Peyer's patch (tissue), 4 donors: ENCODE measurements around the gene CCDC73. TPM values are rescaled to one million over a fixed set of nuclear protein-coding genes. Genes with fewer than 3 reads are reported as not detected.
"Not testable (repeated sequence)": the region's sequence is repeated elsewhere in the genome, so short reads cannot be mapped to it uniquely, and the experiment has no call there.

ENCODE experiments used
- DNase-seq, 3 donors: peaks; one replicate each; pipeline ENCODE4 v3.0.0-alpha.2; 2017 to 2019
- H3K27ac ChIP-seq, 4 donors: fragments of 200-600 bp; sonication (generic); one replicate each; pipeline ENCODE4 v1.5.1; 2016 to 2019
- H3K27me3 ChIP-seq, 2 donors: fragments of 200-600 bp; sonication (generic); one replicate each; pipeline ENCODE4 v1.5.1; 2019
- H3K36me3 ChIP-seq, 3 donors: fragments of 200-600 bp; sonication (generic); one replicate each; pipeline ENCODE4 v1.5.1; 2016 to 2019
- H3K4me1 ChIP-seq, 4 donors: fragments of 200-600 bp; sonication (generic); one replicate each; pipeline ENCODE4 v1.5.1; 2016 to 2019
- H3K4me3 ChIP-seq, 4 donors: fragments of 200-600 bp; sonication (generic); 1 replicate in 3 of 4; 2 replicates in 1 of 4; pipeline ENCODE4 v1.5.1; 2016 to 2019; ENCODE audit warnings: mild to moderate bottlenecking in 1 of 4
- H3K9me3 ChIP-seq, 4 donors: fragments of 200-600 bp; sonication (generic); one replicate each; pipeline ENCODE4 v1.5.1; 2016 to 2019; ENCODE audit warnings: mild to moderate bottlenecking in 1 of 4
- POLR2A ChIP-seq, 2 donors: fragments of 450-650 bp; IDR thresholded peaks; one replicate each; pipeline ENCODE4 v1.5.1; 2017; ENCODE audit warnings: antibody characterized with exemption in 2 of 2, mild to moderate bottlenecking in 2 of 2, moderate library complexity in 2 of 2
- total RNA-seq, 4 donors: library from RNA; depleted of rRNA; stranded (reverse); fragments of >200 nt; gene quantifications; one replicate each; pipeline ENCODE4 v1.1.0, GENCODE V29; 2016
- TF ChIP-seq, protein P1 (sequence below), 6 experiments: fragments of 450-650 bp in 4 of 6; fragments of 200-600 bp in 2 of 6; sonication (generic) in 1 of 6; IDR thresholded peaks; one replicate each; pipeline ENCODE4 v1.5.1; 2017 to 2019; ENCODE audit warnings: antibody characterized with exemption in 6 of 6, mild to moderate bottlenecking in 3 of 6, moderate library complexity in 1 of 6

The CCDC73 gene
- total RNA-seq, 4 donors from 2014 or later, result not detected

GRCh38 chr11:32772731-32773130 lies 21.7 kb downstream of the CCDC73 start:
- no peak overlapping the region for H3K27ac ChIP-seq
- H3K4me1 ChIP-seq, result no peaks in the 10 kb centered on the region
- DNase-seq, result no peak
- no peak overlapping the region for H3K4me3 ChIP-seq
- no peaks in the 10 kb centered on the region for H3K36me3 ChIP-seq
- TF ChIP-seq POLR2A (IDR thresholded peaks at IDR 0.05), result no peak
- TF ChIP-seq, protein P1, sequence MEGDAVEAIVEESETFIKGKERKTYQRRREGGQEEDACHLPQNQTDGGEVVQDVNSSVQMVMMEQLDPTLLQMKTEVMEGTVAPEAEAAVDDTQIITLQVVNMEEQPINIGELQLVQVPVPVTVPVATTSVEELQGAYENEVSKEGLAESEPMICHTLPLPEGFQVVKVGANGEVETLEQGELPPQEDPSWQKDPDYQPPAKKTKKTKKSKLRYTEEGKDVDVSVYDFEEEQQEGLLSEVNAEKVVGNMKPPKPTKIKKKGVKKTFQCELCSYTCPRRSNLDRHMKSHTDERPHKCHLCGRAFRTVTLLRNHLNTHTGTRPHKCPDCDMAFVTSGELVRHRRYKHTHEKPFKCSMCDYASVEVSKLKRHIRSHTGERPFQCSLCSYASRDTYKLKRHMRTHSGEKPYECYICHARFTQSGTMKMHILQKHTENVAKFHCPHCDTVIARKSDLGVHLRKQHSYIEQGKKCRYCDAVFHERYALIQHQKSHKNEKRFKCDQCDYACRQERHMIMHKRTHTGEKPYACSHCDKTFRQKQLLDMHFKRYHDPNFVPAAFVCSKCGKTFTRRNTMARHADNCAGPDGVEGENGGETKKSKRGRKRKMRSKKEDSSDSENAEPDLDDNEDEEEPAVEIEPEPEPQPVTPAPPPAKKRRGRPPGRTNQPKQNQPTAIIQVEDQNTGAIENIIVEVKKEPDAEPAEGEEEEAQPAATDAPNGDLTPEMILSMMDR (IDR thresholded peaks at IDR 0.05), result no peak
- H3K9me3 ChIP-seq, result no peaks in the 10 kb centered on the region
- no peaks in the 10 kb centered on the region for H3K27me3 ChIP-seq

DNA sequence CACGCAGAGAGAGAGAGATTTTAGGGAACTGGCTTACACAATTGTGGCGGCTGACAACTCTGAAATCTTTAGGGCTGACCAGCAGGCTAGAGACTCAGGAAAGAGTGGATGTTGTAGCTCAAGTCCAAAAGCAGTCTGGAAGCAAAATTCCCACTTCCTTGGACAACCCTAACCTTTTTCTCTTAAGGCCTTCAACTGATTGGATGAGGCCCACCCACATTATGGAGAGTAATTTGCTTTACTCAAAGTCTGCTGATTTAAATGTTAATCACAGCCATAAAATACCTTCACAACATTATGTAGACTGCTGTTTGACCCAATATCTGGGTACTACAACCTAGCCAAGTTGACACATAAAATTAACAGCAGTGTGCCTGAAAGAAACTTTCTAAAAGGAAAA lies 32.7 kb downstream of the CCDC73 start:
- not testable (repeated sequence) for H3K36me3 ChIP-seq, H3K27ac ChIP-seq, DNase-seq, H3K4me1 ChIP-seq, H3K9me3 ChIP-seq, H3K4me3 ChIP-seq, H3K27me3 ChIP-seq

GRCh38 chr11:32758291-32758690 lies 36.2 kb downstream of the CCDC73 start:
- H3K27me3 ChIP-seq, result no peaks in the 10 kb centered on the region
- TF ChIP-seq, protein P1 (IDR thresholded peaks at IDR 0.05), result no peak
- no peak for TF ChIP-seq POLR2A (IDR thresholded peaks at IDR 0.05)
- no peak overlapping the region for H3K27ac ChIP-seq
- no peaks in the 10 kb centered on the region for H3K36me3 ChIP-seq
- no peaks in the 10 kb centered on the region for H3K4me1 ChIP-seq
- no peak overlapping the region for H3K4me3 ChIP-seq
- no peak for DNase-seq
- no peaks in the 10 kb centered on the region for H3K9me3 ChIP-seq

DNA sequence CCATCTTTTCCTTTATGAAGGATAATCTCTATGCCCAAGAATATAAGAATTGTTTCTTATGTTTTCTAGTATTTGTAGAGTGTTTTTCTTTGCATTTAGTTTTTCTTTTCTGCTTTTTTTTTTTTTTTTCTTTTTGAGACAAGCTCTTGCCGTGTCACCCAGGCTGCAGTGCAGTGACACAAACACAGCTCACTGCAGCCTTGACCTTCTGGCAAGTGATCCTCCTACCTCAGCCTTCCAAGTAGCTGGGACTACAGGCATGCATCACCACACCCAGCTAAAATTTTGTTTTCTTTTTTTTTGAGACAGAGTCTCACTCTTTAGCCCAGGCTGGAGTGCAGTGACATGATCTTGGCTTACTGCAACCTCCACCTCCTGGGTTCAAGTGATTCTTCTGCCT lies 41.3 kb downstream of the CCDC73 start:
- not testable (repeated sequence) for H3K27me3 ChIP-seq, H3K9me3 ChIP-seq, H3K36me3 ChIP-seq, DNase-seq, H3K27ac ChIP-seq, H3K4me1 ChIP-seq, H3K4me3 ChIP-seq

- TF ChIP-seq, protein P1 (IDR thresholded peaks at IDR 0.05), result no peak
- TF ChIP-seq POLR2A (IDR thresholded peaks at IDR 0.05), result no peak
- no peak overlapping the region for H3K27ac ChIP-seq
Measured at GRCh38 chr11:32752001-32752400, 42.5 kb downstream of the CCDC73 start.

GRCh38 chr11:32751381-32751780 lies 43.1 kb downstream of the CCDC73 start:
- no peaks in the 10 kb centered on the region for H3K36me3 ChIP-seq
- DNase-seq, result no peak
- no peaks in the 10 kb centered on the region for H3K27me3 ChIP-seq
- no peaks in the 10 kb centered on the region for H3K4me1 ChIP-seq
- TF ChIP-seq POLR2A (IDR thresholded peaks at IDR 0.05), result no peak
- TF ChIP-seq, protein P1 (IDR thresholded peaks at IDR 0.05), result no peak
- H3K9me3 ChIP-seq, result no peaks in the 10 kb centered on the region
- no peak overlapping the region for H3K4me3 ChIP-seq
- H3K27ac ChIP-seq, result no peak overlapping the region

More at GRCh38 chr11:32752001-32752400, 42.5 kb downstream of the CCDC73 start:
- Histone ChIP-seq H3K36me3 (no peaks in the 10 kb centered on the region), H3K27me3 (no peaks in the 10 kb centered on the region), H3K4me1 (no peaks in the 10 kb centered on the region), H3K4me3 (no peak overlapping the region), H3K9me3 (no peaks in the 10 kb centered on the region)
- no peak for DNase-seq

GRCh38 chr11:32729976-32730375 lies 64.5 kb downstream of the CCDC73 start:
- Histone ChIP-seq H3K9me3 (no peaks in the 10 kb centered on the region), H3K4me3 (no peak overlapping the region), H3K27me3 (no peaks in the 10 kb centered on the region), H3K4me1 (no peaks in the 10 kb centered on the region), H3K27ac (no peak overlapping the region), H3K36me3 (no peaks in the 10 kb centered on the region)
- DNase-seq, result no peak
- no peak for TF ChIP-seq POLR2A (IDR thresholded peaks at IDR 0.05)
- TF ChIP-seq, protein P1 (IDR thresholded peaks at IDR 0.05), result no peak
